ENCODE data around the gene GCHFR. TPM values are rescaled to one million over a fixed set of nuclear protein-coding genes. Genes with fewer than 3 reads are reported as not detected.

GCHFR gene
- total RNA-seq, 1 donor from 2014 or later: 1.6 TPM

DNA sequence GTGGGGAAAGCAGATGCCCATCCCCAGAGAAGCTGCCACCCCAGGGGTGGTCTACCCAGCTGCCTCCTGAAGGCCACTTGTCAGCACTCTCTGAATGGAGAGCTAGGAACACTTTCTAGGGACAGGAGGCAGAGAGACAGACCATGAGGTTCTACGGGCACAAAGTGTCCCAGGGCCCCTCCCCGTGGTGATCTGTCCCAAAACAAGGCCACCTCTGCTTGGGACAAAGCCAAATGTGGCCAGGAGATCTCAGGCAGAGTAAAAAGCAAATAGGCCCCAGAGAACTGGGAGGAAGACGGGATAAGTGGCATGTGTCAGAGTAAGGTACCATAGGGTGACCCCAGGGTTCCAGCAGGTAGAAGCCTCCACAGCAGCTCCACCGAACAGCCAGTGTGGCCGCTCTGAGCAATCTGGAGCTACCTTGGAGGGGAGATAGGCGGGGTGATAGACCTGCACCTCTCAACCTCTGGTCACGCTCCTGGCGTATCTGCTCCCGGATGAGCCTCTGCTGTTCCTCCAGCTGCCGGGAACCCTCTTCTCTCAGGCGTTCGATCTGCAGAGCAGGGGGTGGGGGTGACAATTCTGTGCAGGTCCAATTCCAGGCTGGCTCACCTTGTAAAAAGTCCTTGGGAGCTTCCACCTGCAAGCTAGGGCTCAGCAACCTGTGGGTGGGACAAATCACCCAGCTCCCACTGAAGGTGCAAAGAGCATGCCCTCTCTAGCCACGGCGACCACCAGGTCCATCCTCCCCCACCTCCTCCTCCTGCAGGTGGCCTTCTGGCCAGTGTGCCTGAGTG is 12.1 kb downstream of the GCHFR start:
- TF ChIP-seq, protein P1, sequence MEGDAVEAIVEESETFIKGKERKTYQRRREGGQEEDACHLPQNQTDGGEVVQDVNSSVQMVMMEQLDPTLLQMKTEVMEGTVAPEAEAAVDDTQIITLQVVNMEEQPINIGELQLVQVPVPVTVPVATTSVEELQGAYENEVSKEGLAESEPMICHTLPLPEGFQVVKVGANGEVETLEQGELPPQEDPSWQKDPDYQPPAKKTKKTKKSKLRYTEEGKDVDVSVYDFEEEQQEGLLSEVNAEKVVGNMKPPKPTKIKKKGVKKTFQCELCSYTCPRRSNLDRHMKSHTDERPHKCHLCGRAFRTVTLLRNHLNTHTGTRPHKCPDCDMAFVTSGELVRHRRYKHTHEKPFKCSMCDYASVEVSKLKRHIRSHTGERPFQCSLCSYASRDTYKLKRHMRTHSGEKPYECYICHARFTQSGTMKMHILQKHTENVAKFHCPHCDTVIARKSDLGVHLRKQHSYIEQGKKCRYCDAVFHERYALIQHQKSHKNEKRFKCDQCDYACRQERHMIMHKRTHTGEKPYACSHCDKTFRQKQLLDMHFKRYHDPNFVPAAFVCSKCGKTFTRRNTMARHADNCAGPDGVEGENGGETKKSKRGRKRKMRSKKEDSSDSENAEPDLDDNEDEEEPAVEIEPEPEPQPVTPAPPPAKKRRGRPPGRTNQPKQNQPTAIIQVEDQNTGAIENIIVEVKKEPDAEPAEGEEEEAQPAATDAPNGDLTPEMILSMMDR (IDR thresholded peaks at IDR 0.05): no peak
- Mint-ChIP-seq H3K4me1 (ENCODE audit: low read depth) (peaks cover 9% of the 10 kb centered on the region), H3K36me3 (ENCODE audit: low read depth) (peaks cover 24% of the 10 kb centered on the region), H3K4me3 (ENCODE audit: unreplicated experiment) (no peak overlapping the region), H3K27me3 (ENCODE audit: low read depth) (no peaks in the 10 kb centered on the region), H3K9me3 (ENCODE audit: low read depth) (no peaks in the 10 kb centered on the region), H3K27ac (ENCODE audit: unreplicated experiment) (no peak overlapping the region)
- no peak for DNase-seq (ENCODE audit: low spot score)

DNA sequence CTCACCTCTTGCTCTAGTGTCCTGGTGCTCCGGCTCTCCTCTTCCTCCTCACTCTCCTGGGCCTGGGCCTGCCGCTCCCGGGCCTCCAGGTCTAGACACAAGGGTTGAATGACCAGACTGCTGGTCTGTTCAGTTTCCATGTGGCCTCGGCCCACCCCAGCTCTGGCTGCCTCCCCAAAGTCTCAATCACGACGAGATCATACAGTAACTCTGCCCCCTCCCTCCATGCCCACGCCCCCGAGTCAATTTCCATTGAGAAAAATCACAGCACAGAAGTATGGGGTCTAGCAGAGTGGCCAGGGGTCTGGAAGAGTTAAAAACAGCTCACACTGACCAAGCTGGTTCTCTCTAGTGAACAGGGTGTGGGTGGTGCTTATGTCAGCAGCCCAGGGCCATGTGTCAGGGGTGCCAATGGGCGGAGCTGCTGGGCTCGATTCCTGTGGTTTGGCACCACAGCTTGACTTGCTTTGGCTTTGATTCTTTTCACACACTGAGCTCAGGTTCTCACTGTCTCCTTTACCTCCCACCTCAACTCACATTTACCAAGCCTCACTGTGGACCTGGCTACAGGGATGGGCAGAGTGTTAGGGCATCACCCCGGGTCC is 12.8 kb downstream of the GCHFR start:
- Mint-ChIP-seq H3K27ac (ENCODE audit: unreplicated experiment) (peak overlapping the region; percentile 68), H3K36me3 (ENCODE audit: low read depth) (peaks cover 22% of the 10 kb centered on the region), H3K9me3 (ENCODE audit: low read depth) (no peaks in the 10 kb centered on the region), H3K4me1 (ENCODE audit: low read depth) (peaks cover 9% of the 10 kb centered on the region), H3K4me3 (ENCODE audit: unreplicated experiment) (no peak overlapping the region), H3K27me3 (ENCODE audit: low read depth) (no peaks in the 10 kb centered on the region)
- TF ChIP-seq, protein P1 (IDR thresholded peaks at IDR 0.05): no peak
- DNase-seq (ENCODE audit: low spot score): no peak

DNA sequence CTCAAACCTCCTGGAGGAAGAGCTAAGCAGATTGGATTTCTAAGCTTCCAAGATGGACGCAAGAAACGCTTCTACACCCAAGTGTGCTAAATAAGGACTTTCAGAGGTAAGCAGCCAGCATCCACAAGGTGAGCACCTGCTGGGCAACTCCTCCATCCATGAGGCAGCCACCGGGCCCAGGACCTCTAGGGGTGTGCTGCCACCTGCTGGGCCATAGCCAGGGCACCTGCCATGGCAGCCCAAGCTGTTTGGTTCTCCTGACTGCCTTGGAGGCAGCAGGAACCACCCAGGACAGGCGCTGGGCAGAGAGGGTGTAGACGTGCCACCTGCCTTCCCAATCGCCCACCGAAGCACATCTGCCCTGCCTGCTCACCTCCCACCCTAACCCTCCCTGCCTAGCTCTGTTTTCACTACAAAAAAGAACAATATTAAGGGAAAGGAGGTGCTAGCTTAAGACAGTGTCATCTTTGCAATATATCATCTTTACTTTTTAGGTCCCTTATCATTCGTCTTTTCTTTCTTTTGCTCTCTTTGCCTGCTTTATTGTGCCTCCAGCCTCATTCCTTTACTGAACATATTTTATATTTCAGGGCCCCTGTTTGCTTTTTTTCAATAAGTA is 18.9 kb downstream of the GCHFR start:
- Mint-ChIP-seq H3K4me3 (ENCODE audit: unreplicated experiment) (no peak overlapping the region), H3K27me3 (ENCODE audit: low read depth) (no peaks in the 10 kb centered on the region), H3K9me3 (ENCODE audit: low read depth) (no peaks in the 10 kb centered on the region), H3K4me1 (ENCODE audit: low read depth) (peaks cover 11% of the 10 kb centered on the region), H3K27ac (ENCODE audit: unreplicated experiment) (no peak overlapping the region), H3K36me3 (ENCODE audit: low read depth) (peaks cover 6% of the 10 kb centered on the region)
- no peak for DNase-seq (ENCODE audit: low spot score)
- TF ChIP-seq, protein P1 (IDR thresholded peaks at IDR 0.05): peak; percentile 76

DNA sequence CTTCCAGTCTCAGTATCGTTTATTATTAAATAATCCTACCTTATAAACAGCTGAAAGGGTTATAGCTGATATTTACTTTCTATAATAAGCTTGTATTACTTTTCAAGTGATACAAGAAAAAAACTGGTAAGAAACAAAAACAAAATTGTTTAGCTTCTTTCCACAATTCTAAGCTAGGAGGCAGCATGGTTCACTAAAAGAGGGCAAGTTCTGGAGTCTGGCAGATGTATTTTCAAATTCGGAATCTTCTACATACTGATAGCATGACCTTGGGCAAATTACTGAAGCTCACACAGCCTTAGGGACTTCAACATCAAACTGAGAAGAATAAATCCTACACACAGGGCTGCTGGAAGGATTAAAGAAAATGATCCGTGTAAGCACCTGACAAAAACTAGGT is 21.3 kb downstream of the GCHFR start:
- no peaks in the 10 kb centered on the region for H3K9me3 Mint-ChIP-seq (ENCODE audit: low read depth)
- H3K4me3 Mint-ChIP-seq (ENCODE audit: unreplicated experiment): no peak overlapping the region
- no peak for DNase-seq (ENCODE audit: low spot score)
- no peak overlapping the region for H3K27ac Mint-ChIP-seq (ENCODE audit: unreplicated experiment)
- no peaks in the 10 kb centered on the region for H3K36me3 Mint-ChIP-seq (ENCODE audit: low read depth)
- no peaks in the 10 kb centered on the region for H3K27me3 Mint-ChIP-seq (ENCODE audit: low read depth)
- TF ChIP-seq, protein P1 (IDR thresholded peaks at IDR 0.05): peak; percentile 40
- peaks cover 13% of the 10 kb centered on the region for H3K4me1 Mint-ChIP-seq (ENCODE audit: low read depth)

DNA sequence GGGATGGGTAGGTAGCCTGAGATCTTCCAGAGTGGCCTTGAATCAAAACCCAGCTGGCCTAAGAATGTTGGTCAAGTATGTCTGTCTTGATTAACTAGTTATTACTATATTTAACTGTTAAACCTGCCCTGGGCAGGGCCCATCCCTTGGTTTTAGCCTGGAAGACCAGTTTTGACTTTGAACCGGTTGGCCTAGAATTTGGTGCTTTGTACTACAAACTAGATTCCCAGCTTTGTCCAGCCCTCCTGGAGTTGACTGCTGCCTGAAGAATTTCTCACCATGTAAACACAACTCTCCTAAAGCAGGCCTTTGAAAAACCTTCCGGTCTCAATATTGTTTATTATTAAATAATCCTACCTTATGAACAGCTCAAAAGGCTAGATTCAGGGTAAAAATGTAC is 21.9 kb downstream of the GCHFR start:
- no peaks in the 10 kb centered on the region for H3K36me3 Mint-ChIP-seq (ENCODE audit: low read depth)
- TF ChIP-seq, protein P1 (IDR thresholded peaks at IDR 0.05): no peak
- H3K4me3 Mint-ChIP-seq (ENCODE audit: unreplicated experiment): no peak overlapping the region
- H3K9me3 Mint-ChIP-seq (ENCODE audit: low read depth): no peaks in the 10 kb centered on the region
- no peak overlapping the region for H3K27ac Mint-ChIP-seq (ENCODE audit: unreplicated experiment)
- H3K27me3 Mint-ChIP-seq (ENCODE audit: low read depth): no peaks in the 10 kb centered on the region
- peaks cover 16% of the 10 kb centered on the region for H3K4me1 Mint-ChIP-seq (ENCODE audit: low read depth)
- DNase-seq (ENCODE audit: low spot score): no peak

All from chondrocyte (in vitro differentiated cells).